ENCODE results near the gene DDTL. TPM values are rescaled to one million over a fixed set of nuclear protein-coding genes. Genes with fewer than 3 reads are reported as not detected.

The DDTL gene
- total and polyA plus RNA-seq, 2 donors (not counting 1 experiment from before 2014, with no cell fraction given), result 4.1 TPM; not detected in 1

GRCh38 chr22:24008022-24008283 is 41.3 kb downstream of the DDTL start:
- Histone ChIP-seq H3K27ac (ENCODE audit: low read length in 2 of 2) (no peak overlapping the region), H3K4me3 (ENCODE audit: control extremely low read depth in 1 of 5, extremely low read depth in 1 of 5, insufficient read depth in 1 of 5, low read depth in 2 of 5, low read length in 4 of 5) (no peak overlapping the region), H3K79me2 (ENCODE audit: control insufficient read depth, insufficient read depth, low read length) (peaks cover 12% of the 10 kb centered on the region), H4K20me1 (ENCODE audit: control insufficient read depth, insufficient read depth, low read length, poor library complexity, severe bottlenecking) (no peaks in the 10 kb centered on the region), H3K4me2 (replicated peaks; ENCODE audit: low read depth, low read length, poor library complexity, severe bottlenecking) (no peak overlapping the region), H3K36me3 (replicated peaks in 1 of 2; ENCODE audit: control extremely low read depth in 1 of 2, control insufficient read depth in 1 of 2, extremely low read depth in 1 of 2, insufficient read depth in 2 of 2, low read length in 1 of 2) (no peaks in the 10 kb centered on the region), H3K9me3 (ENCODE audit: control extremely low read depth in 1 of 3, control insufficient read depth in 2 of 3, insufficient read depth in 1 of 3, low read length in 2 of 3) (peaks cover 0 to 3% (median 0%) of the 10 kb centered on the region in 3 donors), H3K27me3 (replicated peaks in 1 of 4; ENCODE audit: control extremely low read depth in 1 of 4, control insufficient read depth in 3 of 4, insufficient read depth in 4 of 4, low read length in 3 of 4) (no peaks in the 10 kb centered on the region), H3K9ac (ENCODE audit: low read length) (no peak overlapping the region), H2AFZ (ENCODE audit: insufficient read depth, low read depth, low read length, poor library complexity, severe bottlenecking) (no peak overlapping the region), H3K4me1 (ENCODE audit: control insufficient read depth in 2 of 2, insufficient read depth in 2 of 2, low read length in 2 of 2) (peaks cover 7 to 18% of the 10 kb centered on the region in 2 donors)
- 90% methylated on average over 1 of the region's 1 CpG for WGBS (ENCODE audit: insufficient coverage)
- H3K27me3 Mint-ChIP-seq, result no peaks in the 10 kb centered on the region
- POLR2A ChIA-PET, result no interaction called here
- TF ChIP-seq CTCF (IDR thresholded peaks at IDR 0.05) (no peak), EZH2 (IDR thresholded peaks at IDR 0.05; ENCODE audit: borderline replicate concordance, insufficient read depth, low read depth, low read length, poor library complexity, severe bottlenecking) (no peak)
- no peak for ATAC-seq (ENCODE audit: low read depth)
- peaks cover 19% of the 10 kb centered on the region for H3K4me1 Mint-ChIP-seq
- intact Hi-C loops (cut with micrococcal nuclease), result no loop called here
- H3K4me3 Mint-ChIP-seq, result no peak overlapping the region
- CTCF ChIA-PET, result no interaction called here
- DNase-seq, result no peak
- no peak overlapping the region for H3K27ac Mint-ChIP-seq
- no peaks in the 10 kb centered on the region for H3K9me3 Mint-ChIP-seq (ENCODE audit: insufficient read depth)

GRCh38 chr22:24008381-24009226 is 41.9 kb downstream of the DDTL start:
- ChIA-PET POLR2A (no interaction called here), CTCF (no interaction called here)
- DNase-seq (no peak), ATAC-seq (ENCODE audit: low read depth) (no peak)
- H2AFZ ChIP-seq (ENCODE audit: insufficient read depth, low read depth, low read length, poor library complexity, severe bottlenecking), result no peak overlapping the region
- Mint-ChIP-seq H3K9me3 (ENCODE audit: insufficient read depth) (no peaks in the 10 kb centered on the region), H3K27ac (no peak overlapping the region), H3K27me3 (no peaks in the 10 kb centered on the region), H3K4me1 (peaks cover 19% of the 10 kb centered on the region), H3K4me3 (no peak overlapping the region)
- H3K79me2 ChIP-seq (ENCODE audit: control insufficient read depth, insufficient read depth, low read length), result peaks cover 12% of the 10 kb centered on the region
- H3K36me3 ChIP-seq (replicated peaks in 1 of 2; ENCODE audit: control extremely low read depth in 1 of 2, control insufficient read depth in 1 of 2, extremely low read depth in 1 of 2, insufficient read depth in 2 of 2, low read length in 1 of 2), result no peaks in the 10 kb centered on the region
- H4K20me1 ChIP-seq (ENCODE audit: control insufficient read depth, insufficient read depth, low read length, poor library complexity, severe bottlenecking), result no peaks in the 10 kb centered on the region
- H3K9ac ChIP-seq (ENCODE audit: low read length), result no peak overlapping the region
- H3K4me2 ChIP-seq (replicated peaks; ENCODE audit: low read depth, low read length, poor library complexity, severe bottlenecking), result no peak overlapping the region
- no peak overlapping the region for H3K4me3 ChIP-seq (ENCODE audit: control extremely low read depth in 1 of 5, extremely low read depth in 1 of 5, insufficient read depth in 1 of 5, low read depth in 2 of 5, low read length in 4 of 5)
- no peaks in the 10 kb centered on the region for H3K27me3 ChIP-seq (replicated peaks in 1 of 4; ENCODE audit: control extremely low read depth in 1 of 4, control insufficient read depth in 3 of 4, insufficient read depth in 4 of 4, low read length in 3 of 4)
- 90% methylated on average over 2 of the region's 6 CpGs for WGBS (ENCODE audit: insufficient coverage)
- TF ChIP-seq EZH2 (IDR thresholded peaks at IDR 0.05; ENCODE audit: borderline replicate concordance, insufficient read depth, low read depth, low read length, poor library complexity, severe bottlenecking), result no peak
- TF ChIP-seq CTCF (IDR thresholded peaks at IDR 0.05), result no peak
- peaks cover 0 to 3% (median 0%) of the 10 kb centered on the region in 3 donors for H3K9me3 ChIP-seq (ENCODE audit: control extremely low read depth in 1 of 3, control insufficient read depth in 2 of 3, insufficient read depth in 1 of 3, low read length in 2 of 3)
- H3K4me1 ChIP-seq (ENCODE audit: control insufficient read depth in 2 of 2, insufficient read depth in 2 of 2, low read length in 2 of 2), result peaks cover 7 to 18% of the 10 kb centered on the region in 2 donors
- H3K27ac ChIP-seq (ENCODE audit: low read length in 2 of 2), result no peak overlapping the region
- intact Hi-C loops (cut with micrococcal nuclease), result no loop called here
